Measurements from ENCODE around the gene CEP350.

- TF ChIP-seq RBBP5 (conservative IDR thresholded peaks at IDR 0.05): no peak
- no peak for TF ChIP-seq MYC (IDR thresholded peaks at IDR 0.05; ENCODE audit: insufficient read depth, insufficient read length, insufficient replicate concordance, low read length, severe bottlenecking)
- no peak for TF ChIP-seq PML (IDR thresholded peaks at IDR 0.05; ENCODE audit: low read length)
- TF ChIP-seq EZH2 (IDR thresholded peaks at IDR 0.05; ENCODE audit: borderline replicate concordance, control insufficient read depth, low read depth, low read length): no peak
- TF ChIP-seq IRF4 (IDR thresholded peaks at IDR 0.05; ENCODE audit: low read depth, low read length): no peak
- TF ChIP-seq BCL3 (IDR thresholded peaks at IDR 0.05; ENCODE audit: borderline replicate concordance, insufficient read depth, low read depth, low read length, poor library complexity, severe bottlenecking): no peak
- TF ChIP-seq CTCF (IDR thresholded peaks at IDR 0.05 in 2 of 3, conservative IDR thresholded peaks at IDR 0.05 in 1 of 3; ENCODE audit: control insufficient read depth in 2 of 3, extremely low read depth in 1 of 3, insufficient read depth in 1 of 3, low read depth in 3 of 3, low read length in 3 of 3): no peak
- TF ChIP-seq MEF2A (IDR thresholded peaks at IDR 0.05; ENCODE audit: insufficient read depth, low read depth, low read length): no peak
- TF ChIP-seq ELK1 (IDR thresholded peaks at IDR 0.05; ENCODE audit: low read depth, low read length): no peak
- TF ChIP-seq RAD51 (IDR thresholded peaks at IDR 0.05): no peak
- no peak for TF ChIP-seq EGR1 (IDR thresholded peaks at IDR 0.05; ENCODE audit: borderline replicate concordance in 1 of 2, low read depth in 2 of 2, low read length in 2 of 2)
- TF ChIP-seq CREB1 (IDR thresholded peaks at IDR 0.05; ENCODE audit: low read depth): no peak
- TF ChIP-seq ZNF274 (IDR thresholded peaks at IDR 0.05; ENCODE audit: insufficient read depth, insufficient read length): no peak
- TF ChIP-seq SMC3 (IDR thresholded peaks at IDR 0.05; ENCODE audit: borderline replicate concordance, low read length): no peak
These were observed 125.8 kb downstream of the CEP350 start for GRCh38 chr1:180080439-180080838.

All from GM12878 (cell line).